Choroid plexus epithelial cell (primary cell): ENCODE measurements around the gene ZNF558.
A peak's percentile ranks its signal among the peaks of the same experiment; 100 is the strongest.

Experiments used
- DNase-seq: peaks from one replicate; pipeline ENCODE4 v3.0.0-alpha.2; 2010; ENCODE audit warnings: low read depth
- H3K4me3 ChIP-seq: 2 replicates; pipeline ENCODE4 v1.5.1; 2011; ENCODE audit warnings: low read depth, mild to moderate bottlenecking, control low read depth, low read length, moderate library complexity
- CTCF ChIP-seq: conservative IDR thresholded peaks from 2 replicates; pipeline ENCODE4 v1.5.1; 2011; ENCODE audit warnings: low read depth, mild to moderate bottlenecking, control low read depth, inconsistent platforms, low read length, moderate library complexity

Gene ZNF558

GRCh38 chr19:8832132-8833021, at the start of gene ZNF558, which contains the start of gene MBD3L1:
Gene ZNF558 (minus strand): TSS chr19:8832304. CDS start chr19:8822659, 9,645 bp downstream.
Gene MBD3L1 (plus strand): TSS chr19:8832377. CDS start chr19:8842679, 10,302 bp downstream.
- peak within 1 kb of the TSS; percentile 85 for H3K4me3 ChIP-seq
- no peak for TF ChIP-seq CTCF
- peak; percentile 99 for DNase-seq

- no peak overlapping the region for H3K4me3 ChIP-seq
- TF ChIP-seq CTCF = no peak
- DNase-seq = no peak
Observed at GRCh38 chr19:8881512-8881911, 49.4 kb upstream of the ZNF558 start.

- DNase-seq = no peak
- TF ChIP-seq CTCF = no peak
- H3K4me3 ChIP-seq = no peak overlapping the region
Observed at GRCh38 chr19:8880868-8881488, 48.9 kb upstream of the ZNF558 start.

GRCh38 chr19:8877854-8878705, 46.0 kb upstream of the ZNF558 start:
- DNase-seq = no peak
- no peak overlapping the region for H3K4me3 ChIP-seq
- TF ChIP-seq CTCF = no peak

- TF ChIP-seq CTCF = no peak
- no peak for DNase-seq
- no peak overlapping the region for H3K4me3 ChIP-seq
Observed at GRCh38 chr19:8866344-8866743, 34.2 kb upstream of the ZNF558 start.

GRCh38 chr19:8858260-8858659, 26.2 kb upstream of the ZNF558 start:
- DNase-seq = no peak
- H3K4me3 ChIP-seq = no peak overlapping the region
- no peak for TF ChIP-seq CTCF
